ENCODE results near the gene RTN4R. TPM values are rescaled to one million over a fixed set of nuclear protein-coding genes. Genes with fewer than 3 reads are reported as not detected.

The RTN4R gene
- total RNA-seq, 1 experiment from 2014 or later = 19.0 TPM

GRCh38 chr22:20253161-20253560 lies 15.0 kb downstream of the RTN4R start:
- TF ChIP-seq RAD21 (IDR thresholded peaks at IDR 0.05; ENCODE audit: low read depth) = no peak
- TF ChIP-seq JUND (IDR thresholded peaks at IDR 0.05) = no peak
- Histone ChIP-seq H3K36me3 (ENCODE audit: control insufficient read depth in 1 of 2, insufficient read depth in 2 of 2, low read length in 2 of 2) (no peaks in the 10 kb centered on the region), H4K20me1 (ENCODE audit: insufficient read depth) (no peaks in the 10 kb centered on the region), H3K9me3 (ENCODE audit: control insufficient read depth in 1 of 2, insufficient read depth in 1 of 2, low read depth in 1 of 2, low read length in 2 of 2) (no peaks in the 10 kb centered on the region), H3K79me2 (ENCODE audit: insufficient read depth, low read length) (no peaks in the 10 kb centered on the region; the same call in 1 of the 2 replicates), H3K9ac (ENCODE audit: low read length) (no peak overlapping the region), H2AFZ (ENCODE audit: low read depth, low read length, poor library complexity, severe bottlenecking) (no peak overlapping the region), H3K27ac (ENCODE audit: low read depth, low read length) (no peak overlapping the region), H3K4me2 (ENCODE audit: low read length) (no peak overlapping the region), H3K9me2 (ENCODE audit: insufficient read depth) (no peaks in the 10 kb centered on the region), H3K4me3 (replicated peaks in 1 of 2; ENCODE audit: low read depth in 1 of 2, low read length in 2 of 2) (no peak overlapping the region), H3K4me1 (ENCODE audit: control insufficient read depth in 1 of 2, insufficient read depth in 2 of 2, low read length in 2 of 2) (no peaks in the 10 kb centered on the region), H3K27me3 (ENCODE audit: insufficient read depth, low read length) (no peaks in the 10 kb centered on the region)
- no TSS peak for BruUV-seq (replicated peaks)
- ChIA-PET RAD21 (ENCODE audit: low non-redundant PET in 1 of 2, low total read pairs in 2 of 2, uncharacterized antibody in 2 of 2, unreplicated experiment in 2 of 2) (no interaction called here), POLR2A (no interaction called here), CTCF (no interaction called here)
- ATAC-seq (no peak), DNase-seq (ENCODE audit: low read depth, low spot score) (no peak)
- intact Hi-C loops (cut with micrococcal nuclease) = no loop called here

- ChIA-PET CTCF (no interaction called here), RAD21 (ENCODE audit: low non-redundant PET in 1 of 2, low total read pairs in 2 of 2, uncharacterized antibody in 2 of 2, unreplicated experiment in 2 of 2) (no interaction called here), POLR2A (no interaction called here)
- DNase-seq (ENCODE audit: low read depth, low spot score) (no peak), ATAC-seq (no peak)
- Histone ChIP-seq H3K4me1 (ENCODE audit: control insufficient read depth in 1 of 2, insufficient read depth in 2 of 2, low read length in 2 of 2) (no peaks in the 10 kb centered on the region), H3K9ac (ENCODE audit: low read length) (no peak overlapping the region), H3K36me3 (ENCODE audit: control insufficient read depth in 1 of 2, insufficient read depth in 2 of 2, low read length in 2 of 2) (no peaks in the 10 kb centered on the region), H3K9me3 (ENCODE audit: control insufficient read depth in 1 of 2, insufficient read depth in 1 of 2, low read depth in 1 of 2, low read length in 2 of 2) (no peaks in the 10 kb centered on the region), H3K27ac (ENCODE audit: low read depth, low read length) (no peak overlapping the region), H3K9me2 (ENCODE audit: insufficient read depth) (no peaks in the 10 kb centered on the region), H3K4me3 (replicated peaks in 1 of 2; ENCODE audit: low read depth in 1 of 2, low read length in 2 of 2) (no peak overlapping the region), H2AFZ (ENCODE audit: low read depth, low read length, poor library complexity, severe bottlenecking) (no peak overlapping the region), H3K4me2 (ENCODE audit: low read length) (no peak overlapping the region), H3K79me2 (ENCODE audit: insufficient read depth, low read length) (no peaks in the 10 kb centered on the region; the same call in 1 of the 2 replicates), H3K27me3 (ENCODE audit: insufficient read depth, low read length) (no peaks in the 10 kb centered on the region), H4K20me1 (ENCODE audit: insufficient read depth) (no peaks in the 10 kb centered on the region)
- intact Hi-C loops (cut with micrococcal nuclease) = no loop called here
- no TSS peak for BruUV-seq (replicated peaks)
- TF ChIP-seq EZH2 (IDR thresholded peaks at IDR 0.05) (no peak), TCF7L2 (IDR thresholded peaks at IDR 0.05; ENCODE audit: borderline replicate concordance, extremely low read depth, insufficient read depth, insufficient read length) (no peak), REST (IDR thresholded peaks at IDR 0.05; ENCODE audit: low read depth) (no peak), ELF1 (IDR thresholded peaks at IDR 0.05; ENCODE audit: borderline replicate concordance, low read depth) (no peak), POLR2AphosphoS5 (IDR thresholded peaks at IDR 0.05; ENCODE audit: low read depth, low read length) (no peak), YY1 (IDR thresholded peaks at IDR 0.05; ENCODE audit: extremely low read depth, insufficient replicate concordance, low read depth, low read length) (no peak), FOSL1 (IDR thresholded peaks at IDR 0.05; ENCODE audit: low read depth) (no peak), CTCF (IDR thresholded peaks at IDR 0.05 in 2 of 3, conservative IDR thresholded peaks at IDR 0.05 in 1 of 3; ENCODE audit: borderline replicate concordance in 1 of 3, insufficient read depth in 1 of 3, low read depth in 2 of 3, low read length in 2 of 3) (no peak), ATF3 (IDR thresholded peaks at IDR 0.05) (no peak), ZFX (IDR thresholded peaks at IDR 0.05) (no peak), SIN3A (IDR thresholded peaks at IDR 0.05; ENCODE audit: low read depth) (no peak), RAD21 (IDR thresholded peaks at IDR 0.05; ENCODE audit: low read depth) (no peak), SRF (IDR thresholded peaks at IDR 0.05; ENCODE audit: low read depth) (no peak), SP1 (IDR thresholded peaks at IDR 0.05; ENCODE audit: low read depth) (no peak), EZH2phosphoT487 (IDR thresholded peaks at IDR 0.05; ENCODE audit: borderline replicate concordance) (no peak)
These were observed 16.1 kb downstream of the RTN4R start for GRCh38 chr22:20251981-20252380.

All from HCT116 (cell line).